Mesendoderm (in vitro differentiated cells): Measurements from ENCODE around the gene XRCC5.

Experiments used
- DNase-seq: peaks from one replicate; pipeline ENCODE4 v3.0.0; 2013
- H2AK5ac ChIP-seq: 2 replicates; pipeline ENCODE4 v1.6.1; 2013; ENCODE audit warnings: low read length, inconsistent platforms
- H2BK120ac ChIP-seq: 2 replicates; pipeline ENCODE4 v1.6.1; 2013; ENCODE audit warnings: low read depth, mild to moderate bottlenecking, low read length, moderate library complexity, mixed read lengths
- H2BK15ac ChIP-seq: replicated peaks from 2 replicates; pipeline ENCODE4 v1.6.1; 2013; ENCODE audit warnings: low read depth, mild to moderate bottlenecking, moderate library complexity
- H2BK5ac ChIP-seq: 2 replicates; pipeline ENCODE4 v1.6.1; 2013; ENCODE audit warnings: low read length, inconsistent platforms
- H3K18ac ChIP-seq: 2 replicates; pipeline ENCODE4 v1.6.1; 2013; ENCODE audit warnings: mild to moderate bottlenecking, low read length, mixed read lengths
- H3K23ac ChIP-seq: one replicate; pipeline ENCODE4 v1.6.1; 2013; ENCODE audit warnings: low read length
- H3K27ac ChIP-seq: 2 replicates; pipeline ENCODE4 v1.5.1; 2013; ENCODE audit warnings: low read depth, mild to moderate bottlenecking, inconsistent platforms, low read length, moderate library complexity
- H3K27me3 ChIP-seq: 2 replicates; pipeline ENCODE4 v1.6.1; 2013; ENCODE audit warnings: low read length, control low read depth, mild to moderate bottlenecking, inconsistent platforms; ENCODE audit not compliant: insufficient read depth, poor library complexity
- H3K36me3 ChIP-seq: 2 replicates; pipeline ENCODE4 v1.6.1; 2013; ENCODE audit warnings: low read length, inconsistent platforms; ENCODE audit not compliant: control insufficient read depth, insufficient read depth
- H3K4ac ChIP-seq: one replicate; pipeline ENCODE4 v1.6.1; 2013; ENCODE audit warnings: low read depth, mild to moderate bottlenecking, low read length, moderate library complexity
- H3K4me1 ChIP-seq: 2 replicates; pipeline ENCODE4 v1.6.1; 2013; ENCODE audit warnings: low read depth, low read length, inconsistent platforms; ENCODE audit not compliant: control insufficient read depth
- H3K4me2 ChIP-seq: 2 replicates; pipeline ENCODE4 v1.6.1; 2013; ENCODE audit warnings: low read length
- H3K4me3 ChIP-seq: 2 replicates; pipeline ENCODE4 v1.5.1; 2013; ENCODE audit warnings: mild to moderate bottlenecking, low read length
- H3K56ac ChIP-seq: one replicate; pipeline ENCODE4 v1.6.1; 2013; ENCODE audit warnings: low read length
- H3K79me1 ChIP-seq: 2 replicates; pipeline ENCODE4 v1.6.1; 2013; ENCODE audit warnings: low read length, inconsistent platforms
- H3K79me2 ChIP-seq: 2 replicates; pipeline ENCODE4 v1.6.1; 2013; ENCODE audit warnings: mild to moderate bottlenecking, low read length; ENCODE audit not compliant: control insufficient read depth, insufficient read depth
- H3K9ac ChIP-seq: 2 replicates; pipeline ENCODE4 v1.6.1; 2013; ENCODE audit warnings: low read length, inconsistent platforms
- H4K5ac ChIP-seq: one replicate; pipeline ENCODE4 v1.6.1; 2013; ENCODE audit warnings: low read length
- H4K8ac ChIP-seq: one replicate; pipeline ENCODE4 v1.6.1; 2013; ENCODE audit warnings: low read depth, mild to moderate bottlenecking, control low read depth, low read length, moderate library complexity
- WGBS: extraction: QIAGEN DNeasy Blood & Tissue Kit; methylation state at CpG from one replicate; pipeline ENCODE4 v1.1.7; 2013; ENCODE audit warnings: low lambda C conversion rate, missing lambda C conversion rate; ENCODE audit not compliant: insufficient coverage; ENCODE audit errors: extremely low coverage; 5-methylcytosine and 5-hydroxymethylcytosine counted together

The XRCC5 gene

GRCh38 chr2:216210701-216211540, 101.8 kb downstream of the XRCC5 start:
- Histone ChIP-seq H3K4ac (no peak overlapping the region), H2BK120ac (no peak overlapping the region), H3K79me1 (no peaks in the 10 kb centered on the region), H4K5ac (no peak overlapping the region), H3K4me1 (no peaks in the 10 kb centered on the region), H3K23ac (no peak overlapping the region), H2BK5ac (no peak overlapping the region), H3K27me3 (no peaks in the 10 kb centered on the region), H3K56ac (no peak overlapping the region), H3K4me3 (no peak overlapping the region), H3K18ac (no peak overlapping the region), H3K9ac (no peak overlapping the region), H3K36me3 (peaks cover 5% of the 10 kb centered on the region), H3K27ac (no peak overlapping the region), H2AK5ac (no peak overlapping the region), H3K79me2 (no peaks in the 10 kb centered on the region), H2BK15ac (no peak overlapping the region), H4K8ac (no peak overlapping the region), H3K4me2 (no peak overlapping the region)
- DNase-seq = peak; percentile 50
- WGBS = no CpG with 5 or more reads among the region's 3 CpGs

- H3K4me1 ChIP-seq = no peaks in the 10 kb centered on the region
- no peak overlapping the region for H4K8ac ChIP-seq
- H3K23ac ChIP-seq = no peak overlapping the region
- no peak overlapping the region for H3K4ac ChIP-seq
- no peak overlapping the region for H3K9ac ChIP-seq
- no peak for DNase-seq
- no peaks in the 10 kb centered on the region for H3K79me1 ChIP-seq
- no peak overlapping the region for H2BK15ac ChIP-seq
- no peak overlapping the region for H3K56ac ChIP-seq
- no CpG with 5 or more reads among the region's 2 CpGs for WGBS
- H2BK120ac ChIP-seq = no peak overlapping the region
- no peak overlapping the region for H3K4me3 ChIP-seq
- no peak overlapping the region for H4K5ac ChIP-seq
- H2BK5ac ChIP-seq = no peak overlapping the region
- no peak overlapping the region for H3K27ac ChIP-seq
- no peaks in the 10 kb centered on the region for H3K79me2 ChIP-seq
- no peak overlapping the region for H3K4me2 ChIP-seq
- H3K27me3 ChIP-seq = no peaks in the 10 kb centered on the region
- H3K36me3 ChIP-seq = peaks cover 5% of the 10 kb centered on the region
- H2AK5ac ChIP-seq = no peak overlapping the region
- H3K18ac ChIP-seq = no peak overlapping the region
Measured at GRCh38 chr2:216211614-216212145, 102.5 kb downstream of the XRCC5 start.

- no CpG with 5 or more reads among the region's 2 CpGs for WGBS
Measured at GRCh38 chr2:216214768-216215167, 105.6 kb downstream of the XRCC5 start.

GRCh38 chr2:216215658-216216390, 106.7 kb downstream of the XRCC5 start:
- H3K4ac ChIP-seq = no peak overlapping the region
- no peak overlapping the region for H2AK5ac ChIP-seq
- no peak overlapping the region for H4K5ac ChIP-seq
- H3K4me1 ChIP-seq = peaks cover 5% of the 10 kb centered on the region
- H2BK15ac ChIP-seq = no peak overlapping the region
- peaks cover 2% of the 10 kb centered on the region for H3K36me3 ChIP-seq
- H3K27me3 ChIP-seq = no peaks in the 10 kb centered on the region
- no peak overlapping the region for H3K9ac ChIP-seq
- H3K56ac ChIP-seq = no peak overlapping the region
- no CpG with 5 or more reads among the region's 4 CpGs for WGBS
- H3K4me3 ChIP-seq = no peak overlapping the region
- H2BK120ac ChIP-seq = no peak overlapping the region
- H3K79me2 ChIP-seq = no peaks in the 10 kb centered on the region
- H3K18ac ChIP-seq = no peak overlapping the region
- H3K79me1 ChIP-seq = no peaks in the 10 kb centered on the region
- peak; percentile 71 for DNase-seq
- no peak overlapping the region for H4K8ac ChIP-seq
- no peak overlapping the region for H3K4me2 ChIP-seq
- H3K27ac ChIP-seq = no peak overlapping the region
- no peak overlapping the region for H2BK5ac ChIP-seq
- no peak overlapping the region for H3K23ac ChIP-seq

More at GRCh38 chr2:216214768-216215167, 105.6 kb downstream of the XRCC5 start:
- no peak overlapping the region for H3K18ac ChIP-seq
- no peaks in the 10 kb centered on the region for H3K79me2 ChIP-seq
- no peak overlapping the region for H3K4me2 ChIP-seq
- H3K4me1 ChIP-seq = peaks cover 5% of the 10 kb centered on the region
- no peaks in the 10 kb centered on the region for H3K27me3 ChIP-seq
- no peak overlapping the region for H2BK120ac ChIP-seq
- no peak overlapping the region for H2BK15ac ChIP-seq
- no peak overlapping the region for H2BK5ac ChIP-seq
- no peak overlapping the region for H3K4me3 ChIP-seq
- no peak overlapping the region for H3K4ac ChIP-seq
- DNase-seq = no peak
- no peak overlapping the region for H4K8ac ChIP-seq
- no peak overlapping the region for H3K9ac ChIP-seq
- H3K23ac ChIP-seq = no peak overlapping the region
- no peak overlapping the region for H4K5ac ChIP-seq
- H3K36me3 ChIP-seq = peaks cover 2% of the 10 kb centered on the region
- H3K79me1 ChIP-seq = no peaks in the 10 kb centered on the region
- no peak overlapping the region for H3K56ac ChIP-seq
- H3K27ac ChIP-seq = no peak overlapping the region
- H2AK5ac ChIP-seq = no peak overlapping the region

GRCh38 chr2:216216951-216217903, 108.1 kb downstream of the XRCC5 start:
- H3K27ac ChIP-seq = peak overlapping the region; percentile 51
- DNase-seq = peak; percentile 88

More at GRCh38 chr2:216216951-216217903, 108.1 kb downstream of the XRCC5 start:
- H3K18ac ChIP-seq = no peak overlapping the region
- no peak overlapping the region for H3K4me2 ChIP-seq
- H2BK15ac ChIP-seq = no peak overlapping the region
- no peak overlapping the region for H2AK5ac ChIP-seq
- H3K4me3 ChIP-seq = no peak overlapping the region
- no peaks in the 10 kb centered on the region for H3K79me2 ChIP-seq
- peaks cover 2% of the 10 kb centered on the region for H3K36me3 ChIP-seq
- WGBS = no CpG with 5 or more reads among the region's 7 CpGs
- no peak overlapping the region for H4K8ac ChIP-seq
- H3K4me1 ChIP-seq = peaks cover 5% of the 10 kb centered on the region
- H2BK120ac ChIP-seq = no peak overlapping the region
- no peak overlapping the region for H3K4ac ChIP-seq
- no peaks in the 10 kb centered on the region for H3K79me1 ChIP-seq
- H3K23ac ChIP-seq = no peak overlapping the region
- no peak overlapping the region for H4K5ac ChIP-seq
- no peaks in the 10 kb centered on the region for H3K27me3 ChIP-seq
- H3K56ac ChIP-seq = no peak overlapping the region
- H2BK5ac ChIP-seq = peak overlapping the region; percentile 17
- H3K9ac ChIP-seq = no peak overlapping the region
